GM12878 (cell line): ENCODE data around the gene ARAP1. TPM values are rescaled to one million over a fixed set of nuclear protein-coding genes. Genes with fewer than 3 reads are reported as not detected.

Source experiments
- ATAC-seq: fragments of 200-7000 bp; cut with Tn5 transposase; 3 replicates; pipeline ENCODE4 v1.9.1; 2020; ENCODE audit warnings: mild to moderate bottlenecking, moderate library complexity
- BruUV-seq: library from RNA; stranded (reverse); fragments of 400-500 nt; replicated peaks from 2 replicates; lab custom pipeline; 2021; lab: Mats Ljungman, UMichigan
- CTCF ChIA-PET: fragments of 300-600 bp; sonication (Branson Sonifier 250); formaldehyde crosslinking; extraction: SDS; loops from one replicate; lab custom pipeline; 2021; ENCODE audit warnings: inconsistent platforms; lab: Yijun Ruan, JAX
- POLR2A ChIA-PET: fragments of 350-600 bp; formaldehyde crosslinking; extraction: SDS; loops from one replicate; lab custom pipeline; 2021; ENCODE audit warnings: inconsistent platforms; lab: Charles Lee
- RAD21 ChIA-PET: fragments of 300-600 bp; sonication (Branson Sonifier 250); formaldehyde crosslinking; loops from one replicate; lab custom pipeline; 2023; ENCODE audit warnings: antibody characterized with exemption; ENCODE audit not compliant: unreplicated experiment; lab: Charles Lee
- SMC1A ChIA-PET: fragments of 300-600 bp; sonication (Branson Sonifier 250); formaldehyde crosslinking; loops from one replicate; lab custom pipeline; 2023; ENCODE audit not compliant: unreplicated experiment, uncharacterized antibody; lab: Charles Lee
- DNase-seq: peaks from one replicate; pipeline ENCODE4 v3.0.0-alpha.2; 2011; ENCODE audit warnings: low read depth, low spot score
- FAIRE-seq: peaks from 3 replicates; lab custom pipeline; 2011; peaks lifted over from hg19 to GRCh38; lab: Jason Lieb, UNC
- H2AFZ ChIP-seq: 2 replicates; pipeline ENCODE4 v1.6.0; 2011; ENCODE audit warnings: low read depth, low read length, control low read depth; ENCODE audit not compliant: control insufficient read depth
- H3K27ac ChIP-seq: 2 replicates; pipeline ENCODE4 v1.5.1; 2011; ENCODE audit warnings: control low read depth; ENCODE audit not compliant: control insufficient read depth, insufficient read depth
- H3K27me3 ChIP-seq, 2 experiments: replicated peaks in 1 of 2; 2 replicates each; pipeline versions ENCODE4 v1.6.0 to v1.6.1; 2011; ENCODE audit warnings: low read length in 1 of 2; ENCODE audit not compliant: control insufficient read depth in 2 of 2, insufficient read depth in 2 of 2
- H3K36me3 ChIP-seq, 2 experiments: 2 replicates each; pipeline ENCODE4 v1.5.1; 2011; ENCODE audit warnings: low read length in 1 of 2; ENCODE audit not compliant: control insufficient read depth in 2 of 2, insufficient read depth in 2 of 2
- H3K4me1 ChIP-seq: 2 replicates; pipeline ENCODE4 v1.6.1; 2011; ENCODE audit warnings: mild to moderate bottlenecking, low read length, moderate library complexity, mixed read lengths; ENCODE audit not compliant: control insufficient read depth, insufficient read depth
- H3K4me2 ChIP-seq: 2 replicates; pipeline ENCODE4 v1.6.0; 2011; ENCODE audit warnings: control low read depth; ENCODE audit not compliant: control insufficient read depth, insufficient read depth
- H3K4me3 ChIP-seq: fragments of 200-600 bp; sonication (generic); 2 replicates; pipeline ENCODE4 v1.5.1; 2016
- H3K79me2 ChIP-seq: 2 replicates; pipeline ENCODE4 v1.6.0; 2011; ENCODE audit warnings: low read length; ENCODE audit not compliant: control insufficient read depth, insufficient read depth
- H3K9ac ChIP-seq: 2 replicates; pipeline ENCODE4 v1.8.0; 2011; ENCODE audit warnings: low read length, control low read depth, mixed read lengths; ENCODE audit not compliant: control insufficient read depth, insufficient read depth
- H3K9me3 ChIP-seq: replicated peaks from 3 replicates; pipeline ENCODE4 v1.5.1; 2011; ENCODE audit warnings: mild to moderate bottlenecking, low read length; ENCODE audit not compliant: control insufficient read depth, insufficient read depth
- H4K20me1 ChIP-seq: 2 replicates; pipeline ENCODE4 v1.6.0; 2011; ENCODE audit not compliant: control insufficient read depth, insufficient read depth
- BACH1 ChIP-seq: fragments of 450-650 bp; IDR thresholded peaks from 2 replicates; pipeline ENCODE4 v1.6.1; 2017; ENCODE audit warnings: mild to moderate bottlenecking, borderline replicate concordance
- BHLHE40 ChIP-seq, 2 experiments: fragments of 450-650 bp in 1 of 2; IDR thresholded peaks; 2 replicates each; pipeline ENCODE4 v1.6.1; 2011 to 2017; ENCODE audit warnings: low read depth in 2 of 2, borderline replicate concordance in 1 of 2, improper control_type of control experiment in 1 of 2, low read length in 1 of 2, mild to moderate bottlenecking in 1 of 2
- CEBPZ ChIP-seq: fragments of 150-350 bp; IDR thresholded peaks from 2 replicates; pipeline ENCODE4 v1.6.1; 2016; ENCODE audit warnings: low read depth, low read length
- CHD1 ChIP-seq: IDR thresholded peaks from 2 replicates; pipeline ENCODE4 v1.6.1; 2012; ENCODE audit warnings: low read depth, low read length, improper control_type of control experiment
- EZH2 ChIP-seq: IDR thresholded peaks from 2 replicates; pipeline ENCODE4 v1.6.1; 2012; ENCODE audit warnings: low read depth, mild to moderate bottlenecking, control low read depth, inconsistent platforms, low read length, borderline replicate concordance; ENCODE audit not compliant: control insufficient read depth
- KAT2A ChIP-seq: conservative IDR thresholded peaks from 2 replicates; pipeline ENCODE4 v1.6.1; 2011; ENCODE audit warnings: low read depth, low read length; ENCODE audit not compliant: control insufficient read depth
- LARP7 ChIP-seq: fragments of 450-650 bp; IDR thresholded peaks from 2 replicates; pipeline ENCODE4 v1.6.1; 2017; ENCODE audit warnings: mild to moderate bottlenecking
- MXI1 ChIP-seq: fragments of 150-350 bp; IDR thresholded peaks from 2 replicates; pipeline ENCODE4 v1.6.1; 2011; ENCODE audit warnings: low read depth, mild to moderate bottlenecking, inconsistent platforms, low read length, improper control_type of control experiment
- NFYB ChIP-seq: IDR thresholded peaks from 2 replicates; pipeline ENCODE4 v1.6.1; 2011; ENCODE audit warnings: low read depth, mild to moderate bottlenecking, low read length, improper control_type of control experiment, moderate library complexity; ENCODE audit not compliant: insufficient read depth
- PAX5 ChIP-seq: IDR thresholded peaks from 2 replicates; pipeline ENCODE4 v1.6.1; 2011; ENCODE audit warnings: low read depth, low read length, borderline replicate concordance
- POLR2AphosphoS5 ChIP-seq: IDR thresholded peaks from 2 replicates; pipeline ENCODE4 v1.6.1; 2011; ENCODE audit warnings: mild to moderate bottlenecking, low read length, inconsistent platforms
- POU2F2 ChIP-seq: IDR thresholded peaks from 3 replicates; pipeline ENCODE4 v1.6.1; 2011; ENCODE audit warnings: low read depth, mild to moderate bottlenecking, low read length, borderline replicate concordance
- TCF12 ChIP-seq: IDR thresholded peaks from 2 replicates; pipeline ENCODE4 v1.6.1; 2011; ENCODE audit warnings: low read depth, mild to moderate bottlenecking, low read length
- YBX1 ChIP-seq: fragments of 450-650 bp; IDR thresholded peaks from 2 replicates; pipeline ENCODE4 v1.6.1; 2016; ENCODE audit warnings: antibody characterized with exemption
- ZNF592 ChIP-seq: fragments of 450-650 bp; IDR thresholded peaks from 2 replicates; pipeline ENCODE4 v1.6.1; 2017; ENCODE audit warnings: mild to moderate bottlenecking, moderate library complexity
- WGBS: methylation state at CpG from one replicate; pipeline ENCODE4 v1.1.6; 2016; ENCODE audit warnings: low lambda C conversion rate; ENCODE audit not compliant: insufficient replicate concordance, insufficient coverage; ENCODE audit errors: missing lambda C conversion rate; 5-methylcytosine and 5-hydroxymethylcytosine counted together
- in situ Hi-C: fragments of 300-500 bp; cut with MboI; formaldehyde crosslinking; loops from 9 replicates; pipeline ENCODE4 v1.14.3; 2018; ENCODE audit warnings: mixed read lengths
- intact Hi-C: fragments of 100-400 bp; cut with micrococcal nuclease; formaldehyde crosslinking; loops from one replicate; pipeline ENCODE4 v1.14.2; 2022; ENCODE audit not compliant: unreplicated experiment
- polyA plus RNA-seq, 11 experiments: library from polyadenylated mRNA; depleted of rRNA in 4 of 11; unstranded in 6 of 11; stranded (reverse) in 5 of 11; fragments of >200 nt; fragmentation: Nextera tagmentation in 4 of 11; fragmentation: Illumina TruSeq in 1 of 11; extraction: Ambion mirVana in 4 of 11; extraction: Trizol in 1 of 11; gene quantifications; 1 replicate in 1 of 11; 2 replicates in 10 of 11; pipeline versions ENCODE4 v1.2.1 to v1.2.3, GENCODE V29; 2011 to 2016; ENCODE audit warnings: inconsistent platforms in 2 of 11, missing spikeins in 2 of 11, low read depth in 1 of 11
- total RNA-seq, 4 experiments: library from RNA; depleted of rRNA in 3 of 4; stranded (reverse); fragments of >200 nt in 3 of 4; fragmentation: Illumina TruSeq in 1 of 4; extraction: Trizol in 1 of 4; gene quantifications; 2 replicates each; pipeline versions ENCODE4 v1.2.1 to v1.2.3, GENCODE V29; 2013 to 2021

ARAP1 gene
- total and polyA plus RNA-seq, 10 of the 15 experiments (the other 5 are each of a cell fraction or from before 2014, with no cell fraction given) = 0.55 to 102 (median 51.0) TPM

GRCh38 chr11:72669527-72669926 is 82.7 kb downstream of the ARAP1 start:
- Histone ChIP-seq H3K36me3 (no peaks in the 10 kb centered on the region), H3K9me3 (peaks cover 2% of the 10 kb centered on the region; the same call in 1 of the 3 replicates), H3K9ac (no peak overlapping the region), H3K4me3 (no peak overlapping the region; the same call in 1 of the 2 replicates), H3K27me3 (peaks cover 0 to 7% of the 10 kb centered on the region in 2 experiments; a peak in 3 of 4 replicates), H4K20me1 (no peaks in the 10 kb centered on the region), H3K4me1 (peaks cover 25% of the 10 kb centered on the region), H3K27ac (peak overlapping the region; percentile 53), H3K4me2 (peak overlapping the region; percentile 76), H3K79me2 (no peaks in the 10 kb centered on the region), H2AFZ (no peak overlapping the region; the same call in 1 of the 2 replicates)
- CTCF ChIA-PET = interaction anchor here (1.1 to 3.6 kb wide), 7 partner anchors 10 to 198 kb away, joined by 4 to 37 read pairs (median 12); partner anchors contain the start of gene STARD10
- FAIRE-seq (peak; percentile 66), ATAC-seq (peak; percentile 64), DNase-seq (peak; percentile 23)
- in situ Hi-C loops = no loop called here
- RAD21 ChIA-PET = interaction anchor here (1.1 to 2.2 kb wide), 6 partner anchors 12 to 573 kb away, joined by 4 to 13 read pairs (median 6); partner anchors contain the start of genes ATG16L2 and STARD10
- 1% methylated on average over 8 of the region's 8 CpGs for WGBS
- intact Hi-C loops = no loop called here
- POLR2A ChIA-PET = interaction anchor here (1.3 to 2.0 kb wide), 2 partner anchors 11 to 13 kb away, joined by 3 to 12 read pairs; no protein-coding TSS in a partner anchor
- BruUV-seq = no TSS peak
- SMC1A ChIA-PET = interaction anchor here (0.6 to 3.2 kb wide), 7 partner anchors 9 to 125 kb away, joined by 3 to 20 read pairs (median 5); partner anchors contain the start of gene STARD10
- TF ChIP-seq CEBPZ (no peak), ZNF592 (no peak), PAX5 (0 out of 2 replicates have a peak, but pooled peaks have one; percentile 16), POLR2AphosphoS5 (no peak), POU2F2 (peak; percentile 98; the same call in 2 of the 3 replicates), CHD1 (no peak), KAT2A (no peak), EZH2 (no peak), NFYB (no peak), LARP7 (no peak), MXI1 (no peak), BACH1 (no peak), YBX1 (no peak), BHLHE40 (IDR thresholded peaks at IDR 0.05; ENCODE audit: borderline replicate concordance in 1 of 2, low read depth in 2 of 2, low read length in 1 of 2) (peak; percentile 21; a peak in 1 of 4 replicates), TCF12 (0 out of 2 replicates have a peak, but pooled peaks have one; percentile 12)
